Measurements from ENCODE around the gene ADNP2.
"Not testable (repeated sequence)": the region's sequence is repeated elsewhere in the genome, so short reads cannot be mapped to it uniquely, and the experiment has no call there.

Gene ADNP2

DNA sequence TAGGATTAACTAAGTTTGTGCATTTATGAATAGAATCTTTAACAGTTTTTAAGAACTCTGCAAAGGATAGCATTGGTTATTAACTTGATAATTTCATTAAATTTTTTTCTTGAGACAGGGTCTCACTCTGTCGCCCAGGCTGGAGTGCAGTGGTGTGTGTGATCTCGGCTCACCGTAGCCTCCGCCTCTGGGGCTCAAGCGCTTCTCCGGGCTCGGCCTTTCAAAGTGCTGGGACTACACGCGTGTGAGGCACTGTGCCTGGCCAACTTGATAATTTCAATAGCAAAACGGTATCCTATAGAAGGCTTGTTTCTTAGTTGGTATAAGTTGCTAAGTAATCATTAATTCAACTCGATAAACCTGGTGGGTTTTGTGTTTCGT lies 38.0 kb downstream of the ADNP2 start:
- no peak for DNase-seq

DNA sequence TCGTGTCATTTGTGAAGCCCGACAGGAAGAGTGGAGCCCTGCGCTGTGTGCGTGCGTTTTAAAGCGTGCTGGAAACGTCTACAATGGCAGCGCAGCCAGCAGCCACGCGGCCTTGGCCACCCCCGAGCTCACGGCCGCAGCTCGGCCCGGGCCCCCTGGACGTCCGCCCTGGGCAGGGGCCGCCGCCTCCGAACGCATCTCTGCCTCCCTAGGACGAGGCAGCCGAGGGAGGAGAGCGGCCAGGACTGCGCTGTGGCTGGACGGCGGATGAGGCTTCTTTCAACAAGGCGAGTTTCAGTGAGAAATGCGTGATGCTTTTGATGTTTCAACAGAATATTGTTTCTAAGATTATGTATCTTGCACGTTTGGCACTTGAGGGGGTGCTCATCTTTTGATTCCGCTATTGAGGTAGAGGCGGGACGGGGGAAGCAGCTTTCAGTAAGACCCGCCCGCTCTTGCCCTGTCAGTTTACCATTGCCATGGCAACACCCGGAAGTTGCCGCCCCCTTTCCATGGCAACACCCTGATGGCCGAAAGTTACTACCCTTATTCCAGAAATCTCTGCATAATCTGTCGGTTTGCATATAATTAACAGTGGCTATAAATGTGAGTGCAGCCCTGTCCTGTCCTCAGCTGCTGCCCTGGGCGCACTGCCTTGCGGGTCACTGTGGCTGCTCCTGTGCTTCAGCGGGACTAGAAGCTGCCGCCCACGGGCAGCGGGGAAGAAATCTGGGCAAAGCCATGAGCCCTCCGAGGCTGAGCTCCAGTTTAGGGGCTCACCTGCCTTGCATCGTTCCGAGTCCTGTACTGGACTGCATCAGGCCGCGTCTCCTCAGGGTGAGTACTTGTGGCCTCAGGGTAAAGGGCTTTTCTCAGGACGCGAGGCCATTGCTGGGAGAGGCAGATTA lies 38.6 kb downstream of the ADNP2 start:
- DNase-seq, result peak; percentile 39

DNA sequence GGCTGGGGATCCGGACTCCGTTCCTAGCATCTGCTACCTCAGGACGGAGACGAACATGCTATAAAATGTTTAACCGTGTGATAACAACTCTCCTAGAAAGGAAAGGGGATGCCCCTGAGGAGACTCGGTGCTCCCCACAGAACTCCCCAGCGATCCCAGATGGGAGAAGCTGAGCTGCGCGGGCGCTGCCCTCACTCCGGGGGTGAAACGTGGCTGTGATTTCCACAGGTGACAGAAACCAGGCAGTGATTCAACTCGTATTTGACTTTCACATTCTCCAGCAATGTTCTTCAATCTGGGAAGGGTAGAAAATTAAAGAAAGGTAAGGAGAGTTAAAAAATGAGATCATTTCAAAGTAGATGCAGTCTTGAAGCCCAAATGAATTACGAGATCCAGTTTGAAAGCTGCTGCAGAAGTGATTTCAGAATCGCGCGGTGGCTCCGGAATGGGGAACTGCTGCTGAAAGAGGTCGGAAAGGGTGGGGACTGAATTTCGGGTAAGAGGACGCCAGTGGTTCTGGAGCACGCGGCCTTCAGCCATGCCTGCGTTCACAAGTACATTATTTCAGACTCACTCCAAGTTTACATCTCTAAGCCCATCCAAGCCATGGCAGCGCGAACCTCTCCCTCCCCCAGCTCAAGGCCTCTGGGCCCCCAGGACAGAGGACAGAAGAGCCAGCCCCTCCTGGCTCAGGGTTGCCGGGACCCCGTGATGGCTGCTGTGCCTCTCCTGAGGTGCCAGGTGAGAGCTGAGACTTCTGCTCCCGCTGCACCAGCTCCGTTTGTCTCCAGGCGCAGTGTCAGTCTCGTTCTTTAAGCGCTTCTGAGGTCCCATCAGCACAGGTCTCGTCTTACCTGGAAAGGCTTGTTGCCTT lies 39.5 kb downstream of the ADNP2 start:
- DNase-seq, result no peak

DNA sequence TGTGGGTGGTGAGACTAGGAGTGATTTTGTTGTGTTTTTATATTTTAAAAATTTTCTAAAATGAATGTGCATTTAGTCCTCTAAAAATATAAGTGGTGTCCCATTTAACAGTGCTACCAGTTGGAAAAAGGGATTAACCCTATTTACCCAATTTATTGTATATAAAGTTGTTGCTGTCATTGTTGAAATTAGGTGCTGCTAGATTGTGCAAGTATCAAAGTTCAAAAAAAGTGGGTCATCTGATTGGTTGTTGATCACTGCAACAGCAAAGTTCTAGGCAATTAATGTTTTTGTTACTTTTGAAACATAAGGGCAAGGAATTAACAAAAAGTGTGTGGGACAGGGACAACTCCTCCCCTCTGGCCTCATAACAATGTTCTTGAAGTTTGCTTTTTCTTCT lies 40.6 kb downstream of the ADNP2 start:
- no peak for DNase-seq

DNA sequence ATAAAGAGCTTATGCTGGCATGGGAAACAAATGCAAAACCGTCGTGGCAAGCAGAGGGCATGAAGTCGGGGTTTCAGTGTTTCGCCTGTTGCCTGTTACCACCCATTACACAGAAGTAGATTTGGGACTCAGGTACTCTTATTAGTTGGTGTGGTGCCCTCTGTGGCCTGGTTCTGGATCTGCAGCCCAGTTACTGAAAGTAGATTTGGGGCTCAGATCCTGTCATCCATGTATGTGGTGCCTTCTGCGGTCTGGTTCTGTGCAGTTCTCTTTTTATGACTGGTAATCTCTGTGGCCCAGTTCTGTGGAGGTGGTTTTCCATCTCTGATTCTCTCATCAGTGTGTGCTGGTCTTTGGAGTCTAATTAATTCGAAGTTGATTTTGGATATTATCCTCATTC lies 45.2 kb downstream of the ADNP2 start:
- no peak for DNase-seq

DNA sequence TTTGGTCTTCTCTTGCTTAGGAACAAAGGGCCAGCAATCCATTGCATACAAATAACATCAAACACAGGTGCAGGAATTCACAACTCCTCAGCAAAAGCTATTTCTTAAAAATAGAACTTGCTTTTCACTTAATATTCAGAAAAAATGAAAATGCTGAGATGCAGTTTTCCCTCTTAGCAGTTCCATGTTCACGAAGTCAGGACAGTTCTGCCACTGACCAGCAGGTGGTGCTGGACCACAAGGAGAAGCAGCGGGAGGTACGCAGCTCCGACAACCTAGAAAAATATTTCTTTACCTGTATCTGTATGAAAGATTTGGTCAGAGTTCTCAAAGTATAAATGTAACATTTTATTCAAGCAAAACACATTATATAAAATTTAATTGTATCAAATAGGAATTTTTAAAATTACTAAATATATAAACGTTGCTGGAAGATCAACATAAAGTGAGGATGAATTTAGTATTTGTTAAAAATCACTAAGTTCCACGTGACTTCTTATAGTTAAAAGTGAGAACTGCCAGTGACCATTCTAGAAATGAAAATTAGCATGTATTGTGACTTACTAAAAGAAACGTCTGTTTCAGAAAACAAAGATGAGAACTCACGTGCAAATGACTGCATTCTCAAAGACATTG lies 48.8 kb downstream of the ADNP2 start:
- peak; percentile 63 for DNase-seq

DNA sequence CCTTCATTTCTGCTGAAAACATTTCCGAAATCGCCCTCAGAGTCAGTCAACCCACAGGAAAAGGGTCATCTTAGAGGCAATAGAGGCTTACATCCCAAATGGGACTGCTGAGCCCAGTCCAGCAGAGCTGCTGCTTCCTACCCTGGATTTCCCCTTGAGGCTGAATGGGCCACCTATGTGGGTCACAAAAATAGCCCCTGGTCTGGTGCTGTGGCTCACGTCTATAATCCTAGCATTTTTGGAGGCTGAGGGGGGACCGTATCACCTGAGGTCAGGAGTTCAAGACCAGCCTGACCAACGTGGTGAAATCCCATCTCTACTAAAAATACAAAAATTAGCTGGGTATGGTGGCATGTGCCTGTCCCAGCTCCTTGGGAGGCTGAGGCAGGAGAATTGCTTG lies 49.3 kb downstream of the ADNP2 start:
- DNase-seq, result no peak

DNA sequence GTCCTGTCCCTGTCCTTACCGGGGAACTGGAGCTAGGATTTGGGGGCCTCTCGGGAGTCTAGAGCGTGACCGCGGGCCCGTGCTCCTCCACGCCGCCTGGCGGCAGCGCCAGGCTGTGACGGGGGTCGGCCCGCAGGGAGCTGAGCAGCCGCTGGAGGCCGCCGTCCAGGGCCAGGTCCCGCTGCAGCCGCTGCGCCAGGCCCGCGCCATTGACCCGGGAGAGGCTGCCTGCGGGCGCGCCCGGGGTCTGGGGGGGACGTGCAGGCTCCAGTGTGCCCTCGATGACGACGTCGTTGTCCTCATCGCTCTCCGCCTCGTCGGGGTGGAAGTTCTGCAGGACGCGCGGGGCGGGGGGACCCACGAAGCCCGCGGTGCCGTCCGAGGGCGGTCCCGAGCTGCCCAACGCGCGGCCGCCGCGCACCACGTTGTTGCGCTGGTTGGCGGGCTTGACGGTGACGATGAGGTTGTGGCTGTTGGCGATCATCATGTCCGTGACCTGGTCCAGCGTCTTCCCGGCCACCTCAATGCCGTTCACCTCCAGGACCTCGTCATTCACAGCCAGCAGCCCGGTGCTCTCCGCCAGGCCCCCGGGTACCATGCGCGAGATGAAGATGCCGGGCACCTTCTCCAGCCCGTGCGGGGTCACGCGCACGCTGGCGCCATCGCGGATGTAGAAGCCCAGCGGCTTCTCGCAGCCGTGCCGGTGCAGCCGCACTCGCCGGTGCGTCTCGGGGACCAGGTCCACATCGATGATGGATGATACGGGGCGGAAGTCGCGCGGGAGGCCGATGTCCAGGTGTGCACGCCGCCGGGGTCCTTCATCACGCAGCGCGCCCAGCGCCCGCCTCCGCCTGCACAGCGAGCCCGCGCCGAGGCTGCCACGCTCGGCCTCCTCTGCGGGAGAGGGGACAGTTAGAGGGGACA lies 50.9 kb downstream of the ADNP2 start:
- DNase-seq, result peak; percentile 9

DNA sequence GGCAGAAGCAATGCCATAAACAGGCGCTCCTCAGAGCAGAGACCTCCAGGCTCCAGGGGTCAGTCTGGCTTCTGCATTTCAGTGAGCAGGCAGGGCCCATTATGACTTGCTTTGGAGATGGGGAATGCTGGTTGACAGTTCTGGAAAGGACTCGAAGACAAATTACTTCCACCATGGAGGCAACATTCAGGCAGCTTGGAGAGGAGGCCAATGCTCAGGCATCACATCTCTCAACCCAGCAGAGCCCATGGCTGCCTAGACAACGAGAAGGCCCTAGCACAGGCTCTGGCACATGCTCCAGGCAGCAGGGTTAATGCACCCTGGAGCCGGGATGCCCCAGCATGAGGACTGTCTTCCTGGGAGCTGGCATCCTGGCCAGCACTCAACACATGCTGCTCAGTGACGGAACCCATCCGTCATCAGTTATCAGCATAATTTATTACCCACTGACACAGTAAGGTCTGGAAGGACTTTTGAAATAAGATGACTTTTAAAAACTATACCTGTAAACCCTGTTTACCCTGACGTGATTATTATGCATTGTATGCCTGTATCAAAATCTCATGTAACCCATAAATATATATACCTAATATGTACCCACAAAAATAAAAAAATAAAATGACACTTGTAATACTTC lies 52.8 kb downstream of the ADNP2 start:
- no peak for DNase-seq

DNA sequence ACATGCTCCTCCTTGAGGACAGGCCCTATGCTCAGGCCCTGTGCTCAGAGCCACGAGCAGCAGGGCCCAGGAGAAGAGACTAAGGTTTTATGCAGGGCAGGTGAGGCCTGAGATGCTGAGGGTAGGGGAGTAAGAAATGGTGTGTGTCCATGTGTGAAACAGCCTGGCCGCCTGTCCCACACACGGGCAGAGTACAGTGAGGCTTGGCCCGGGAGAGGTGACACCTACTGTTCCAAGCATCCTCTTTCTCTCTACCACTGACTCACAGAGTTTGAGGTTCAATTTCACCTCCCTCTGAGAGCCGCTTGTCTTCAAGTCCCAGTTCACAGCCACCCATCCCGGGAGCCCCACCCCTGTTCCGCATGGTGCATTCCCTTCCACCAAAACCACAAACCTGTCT lies 54.1 kb downstream of the ADNP2 start:
- DNase-seq, result no peak

DNA sequence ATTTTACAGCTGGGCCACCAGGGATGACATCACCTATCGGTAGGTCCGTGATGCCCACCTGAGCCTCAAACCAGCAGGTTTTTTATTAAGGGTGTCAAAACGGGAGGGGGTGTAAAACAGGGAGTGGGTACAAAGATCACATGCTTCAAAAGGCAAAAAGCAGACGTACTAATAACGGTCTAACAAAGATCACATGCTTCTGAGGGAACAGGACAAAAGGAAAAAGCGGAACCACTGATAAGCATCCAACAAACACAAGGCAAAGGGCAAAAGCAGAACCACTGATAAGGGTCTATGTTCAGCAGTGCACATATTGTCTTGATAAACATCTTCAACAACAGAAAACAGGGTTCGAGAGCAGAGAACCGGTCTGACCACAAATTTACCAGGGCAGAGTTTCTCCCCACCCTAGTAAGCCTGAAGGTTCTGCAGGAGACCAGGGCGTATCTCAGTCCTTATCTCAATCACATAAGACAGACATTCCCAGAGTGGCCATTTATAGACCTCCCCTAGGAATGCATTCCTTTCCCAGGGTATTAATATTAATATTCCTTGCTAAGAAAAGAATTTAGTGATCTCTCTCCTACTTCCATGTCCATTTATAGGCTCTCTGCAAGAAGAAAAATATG lies 55.8 kb downstream of the ADNP2 start:
- not testable (repeated sequence) for DNase-seq

DNA sequence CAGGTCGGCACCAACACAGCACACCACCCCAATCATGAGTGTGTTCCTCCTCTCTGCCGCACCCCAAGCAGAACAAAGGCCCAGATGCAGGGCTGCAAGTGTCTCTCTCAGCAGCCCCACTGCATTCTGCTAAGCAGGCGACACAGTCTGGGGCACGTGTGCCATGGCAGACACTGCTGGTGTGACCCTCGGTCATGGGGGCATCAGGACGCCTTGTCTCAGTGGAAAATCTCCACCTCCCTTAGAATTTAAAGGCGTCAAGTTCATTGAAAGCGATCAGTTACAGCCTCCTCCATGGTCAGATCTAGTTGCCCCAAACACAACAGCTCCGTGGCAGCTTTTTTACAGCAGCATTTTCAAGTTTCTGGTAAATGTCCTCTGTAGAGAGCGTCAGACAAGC lies 57.2 kb downstream of the ADNP2 start:
- DNase-seq, result no peak

DNA sequence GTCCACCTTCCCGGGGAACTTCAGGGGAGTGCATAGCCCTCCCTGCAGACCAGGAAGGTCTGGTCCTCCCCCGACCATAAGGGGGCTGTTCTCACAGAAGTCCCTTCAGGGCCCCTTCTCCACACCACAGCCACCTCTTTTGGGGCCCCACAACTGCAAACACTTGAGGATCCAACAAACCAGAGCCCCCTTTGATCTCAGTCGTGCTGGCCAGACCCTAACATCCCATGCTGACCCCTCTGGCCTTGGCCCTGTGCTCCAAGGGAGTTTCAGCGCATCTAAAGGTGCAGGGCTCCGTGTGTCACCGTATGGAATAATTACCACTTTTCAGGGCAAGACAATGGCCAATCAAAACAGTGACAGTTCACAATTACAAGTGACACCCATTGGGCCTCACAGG lies 57.7 kb downstream of the ADNP2 start:
- DNase-seq, result no peak

DNA sequence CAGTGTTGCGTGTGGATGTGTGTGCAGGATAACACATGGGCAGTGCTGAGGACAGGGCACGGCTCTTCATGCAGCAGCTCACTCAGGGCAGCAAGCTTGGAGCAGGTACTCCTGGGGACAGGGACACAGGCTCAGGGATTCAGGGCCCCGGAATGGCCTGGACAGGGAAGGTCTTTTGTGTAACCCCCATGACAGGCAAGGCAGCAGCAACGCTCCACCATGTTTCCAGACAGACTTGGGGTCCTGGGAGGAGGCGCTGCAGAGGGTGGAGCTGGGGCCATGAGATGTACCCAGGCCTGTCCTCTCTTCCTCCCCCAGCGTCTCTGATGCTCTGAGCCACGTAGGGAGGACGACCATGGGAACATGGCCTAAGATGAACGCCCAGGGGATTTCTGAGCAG lies 58.3 kb downstream of the ADNP2 start:
- DNase-seq, result no peak

DNA sequence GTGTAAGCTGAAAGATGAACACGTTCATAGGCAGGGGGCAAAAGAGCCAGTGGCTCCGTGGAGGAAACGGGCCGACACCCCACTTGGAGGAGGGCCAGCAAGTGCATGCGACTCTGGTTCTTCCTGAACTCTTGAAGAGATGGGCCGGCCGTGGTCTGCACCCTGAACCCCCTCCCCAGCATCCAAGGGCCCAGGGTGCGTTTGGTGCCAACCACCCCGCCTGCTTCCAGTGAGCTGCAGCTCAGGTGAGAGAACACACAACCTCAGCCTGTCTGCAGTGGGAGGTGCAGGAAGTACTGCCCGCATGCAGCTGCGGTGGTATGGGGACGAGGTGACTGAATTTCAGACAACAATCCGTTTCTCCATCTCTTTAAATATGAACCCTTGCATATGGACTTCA lies 58.9 kb downstream of the ADNP2 start:
- DNase-seq, result no peak

DNA sequence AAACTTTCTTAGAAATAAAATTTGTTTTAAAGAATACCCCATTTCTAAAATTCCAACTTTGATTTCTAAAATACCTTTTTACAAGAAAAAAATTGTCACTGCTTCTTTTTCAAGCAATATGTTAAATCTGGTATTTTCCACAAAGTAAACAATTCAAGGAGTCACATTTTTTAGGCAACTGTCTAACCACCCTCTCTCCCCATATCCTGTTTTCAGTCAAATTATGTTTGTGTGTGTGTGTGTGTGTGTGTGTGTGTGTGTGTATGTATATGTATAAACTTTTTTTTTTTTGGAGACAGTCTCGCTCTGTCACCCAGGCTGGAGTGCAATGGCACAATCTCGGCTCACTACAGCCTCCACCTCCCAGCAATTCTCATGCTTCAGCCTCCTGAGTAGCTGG lies 59.3 kb downstream of the ADNP2 start:
- DNase-seq, result no peak

DNA sequence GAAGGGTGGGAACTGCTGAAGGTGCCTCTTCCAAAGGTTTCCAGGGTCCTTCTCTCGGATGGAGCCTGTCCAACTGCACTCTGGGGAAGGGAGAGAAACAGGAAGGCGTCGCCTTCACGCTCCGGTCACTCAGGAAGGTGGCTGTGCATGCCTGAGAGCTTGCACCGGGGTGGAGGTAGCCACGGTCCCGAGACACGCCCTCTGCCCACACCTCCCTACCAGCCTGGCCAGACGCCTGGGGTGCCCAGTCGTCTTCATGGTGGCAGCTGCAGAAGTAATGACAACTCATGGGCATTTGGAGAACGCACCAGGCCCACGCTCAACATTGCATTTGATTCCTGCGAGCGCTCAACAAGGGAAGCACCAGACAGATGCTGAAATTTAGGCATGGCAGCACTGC lies 59.9 kb downstream of the ADNP2 start:
- DNase-seq, result no peak

DNA sequence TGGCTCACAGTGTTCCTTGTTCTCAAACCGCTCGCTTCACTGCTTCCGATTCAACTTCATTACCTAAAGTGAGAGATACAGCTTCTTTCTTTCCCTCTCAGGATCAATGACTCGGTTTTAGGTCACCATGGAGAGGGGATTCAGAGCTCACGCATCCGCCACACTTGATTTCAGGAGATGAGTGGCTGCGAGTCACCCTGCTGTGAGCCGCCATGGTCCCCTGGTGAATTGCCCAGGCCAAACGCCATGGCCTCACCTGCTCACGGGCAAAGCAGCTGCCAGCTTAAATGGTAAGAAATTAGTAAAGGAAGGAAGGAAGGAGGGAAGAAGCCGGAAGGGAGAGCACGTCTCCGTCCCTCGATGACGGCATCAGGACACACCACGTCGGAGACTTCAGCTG lies 60.5 kb downstream of the ADNP2 start:
- no peak for DNase-seq

DNA sequence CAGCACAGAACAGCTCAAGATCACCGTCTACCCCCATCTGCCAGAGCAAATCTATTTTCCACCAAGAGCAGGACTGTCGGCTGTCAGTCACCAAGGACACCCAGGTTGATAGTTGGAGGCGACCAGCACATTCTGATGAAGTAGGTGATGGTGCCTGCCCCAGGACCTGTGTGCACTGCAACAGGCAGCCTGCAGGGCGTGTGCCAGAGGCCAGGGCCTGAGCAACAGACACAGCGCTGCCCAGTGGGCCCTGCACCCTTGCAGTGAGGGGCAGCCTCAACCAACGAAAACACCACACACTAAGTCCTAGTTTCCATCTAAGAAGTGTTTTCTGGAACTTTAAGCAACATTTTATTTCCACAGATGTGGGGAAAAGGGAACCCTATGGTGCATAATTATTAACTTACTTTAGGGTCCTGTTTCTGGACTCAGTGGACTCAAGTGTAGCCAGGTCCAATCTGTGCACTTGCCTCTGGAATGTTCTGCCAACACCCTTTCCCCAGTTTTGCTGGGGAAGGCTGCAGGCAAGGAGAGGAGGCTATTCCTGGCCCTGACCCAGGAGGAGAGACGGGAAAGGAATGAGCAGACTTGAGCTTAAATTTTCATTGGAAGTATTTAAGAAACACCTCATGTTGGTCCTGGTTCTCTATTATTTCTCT lies 61.5 kb downstream of the ADNP2 start:
- no peak for DNase-seq

DNA sequence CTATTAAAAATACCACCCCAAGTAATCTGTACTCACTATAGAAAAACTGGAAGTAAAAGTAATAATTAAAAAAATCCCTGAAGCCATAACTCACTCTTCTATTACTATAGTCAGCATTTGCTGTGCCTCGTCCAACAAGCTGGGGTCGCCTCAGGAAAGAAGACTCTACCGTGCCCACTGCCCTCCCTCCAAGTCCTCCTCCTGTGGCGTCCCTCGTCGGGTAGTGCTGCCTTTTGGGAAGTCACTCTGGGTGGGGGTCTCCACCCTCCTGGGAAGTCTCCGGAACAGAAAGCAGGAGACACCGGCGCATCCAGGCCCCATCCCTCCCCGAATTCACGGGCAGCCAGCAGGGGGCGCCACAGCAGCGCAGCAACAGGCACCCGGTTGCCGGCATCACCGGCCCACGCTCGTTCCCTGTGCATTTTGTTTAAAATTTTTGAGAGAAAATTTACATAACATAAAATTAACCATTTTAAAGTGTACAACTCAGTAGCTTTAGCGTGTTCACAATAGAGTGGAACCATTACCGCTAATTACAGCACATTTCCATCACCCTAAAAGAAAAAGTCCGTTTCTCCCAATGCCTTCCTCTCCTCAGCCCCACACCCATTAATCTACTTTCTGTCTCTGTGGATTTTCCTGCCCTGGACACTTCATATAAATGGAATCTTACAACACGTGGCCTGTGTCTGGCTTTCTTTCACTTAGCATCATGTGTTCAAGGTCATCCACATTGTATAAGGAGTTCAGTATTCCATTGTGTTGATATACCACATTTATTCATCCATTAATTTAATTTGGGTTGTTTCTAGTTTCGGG lies 62.2 kb downstream of the ADNP2 start:
- peak; percentile 15 for DNase-seq

Data from effector CD4-positive, alpha-beta T cell (primary cell).